Ramos (cell line): Measurements from ENCODE around the gene RETN.

ENCODE experiments used
- in situ Hi-C: fragments of 300-500 bp; cut with MboI; formaldehyde crosslinking; loops from one replicate; pipeline ENCODE4 v1.14.3; 2022; ENCODE audit warnings: low sequenced_read_pairs; ENCODE audit not compliant: unreplicated experiment

RETN gene

GRCh38 chr19:7655581-7655980 lies 13.3 kb upstream of the RETN start:
- in situ Hi-C loops, result no loop called here

- in situ Hi-C loops, result no loop called here
Measured at GRCh38 chr19:7657131-7657751, 11.6 kb upstream of the RETN start.

- in situ Hi-C loops, result no loop called here
Measured at GRCh38 chr19:7658219-7658686, 10.6 kb upstream of the RETN start.

- in situ Hi-C loops, result no loop called here
Measured at GRCh38 chr19:7661744-7662538, 6.9 kb upstream of the RETN start.

GRCh38 chr19:7662657-7663056 lies 6.2 kb upstream of the RETN start:
- in situ Hi-C loops, result no loop called here

- in situ Hi-C loops, result no loop called here
Measured at GRCh38 chr19:7663706-7664105, 5.1 kb upstream of the RETN start.

GRCh38 chr19:7665076-7665475 lies 3.8 kb upstream of the RETN start:
- in situ Hi-C loops, result no loop called here

GRCh38 chr19:7669641-7670040 lies 792 bp downstream of the RETN start:
- in situ Hi-C loops, result no loop called here

- in situ Hi-C loops, result no loop called here
Measured at GRCh38 chr19:7670150-7670783, 1.4 kb downstream of the RETN start.

- in situ Hi-C loops, result no loop called here
Measured at GRCh38 chr19:7670790-7671189, 1.9 kb downstream of the RETN start.

- in situ Hi-C loops, result no loop called here
Measured at GRCh38 chr19:7672522-7672921, 3.7 kb downstream of the RETN start.

- in situ Hi-C loops, result no loop called here
Measured at GRCh38 chr19:7674010-7675005, 5.5 kb downstream of the RETN start.

GRCh38 chr19:7676376-7676775 lies 7.5 kb downstream of the RETN start:
- in situ Hi-C loops, result no loop called here

GRCh38 chr19:7676854-7677253 lies 8.0 kb downstream of the RETN start, which contains the start of gene MCEMP1:
Gene MCEMP1, plus strand, starts transcription at chr19:7677090. Its CDS starts 31 bp downstream, at chr19:7677121.
- in situ Hi-C loops, result no loop called here

GRCh38 chr19:7677669-7678311 lies 8.9 kb downstream of the RETN start:
- in situ Hi-C loops, result no loop called here

GRCh38 chr19:7678971-7679751 lies 10.3 kb downstream of the RETN start:
- in situ Hi-C loops, result no loop called here

- in situ Hi-C loops, result loop anchor here (5.0 kb wide), 1 partner anchor 122 kb away; no protein-coding TSS in a partner anchor
Measured at GRCh38 chr19:7679771-7680605, 11.1 kb downstream of the RETN start.
